IPS-20b (cell line): Measurements from ENCODE around the gene CCDC178.
"Not testable (repeated sequence)": the region's sequence is repeated elsewhere in the genome, so short reads cannot be mapped to it uniquely, and the experiment has no call there.

Experiments used
- H3K27ac ChIP-seq: one replicate; pipeline ENCODE4 v1.5.1; 2013; ENCODE audit warnings: low read length
- H3K27me3 ChIP-seq: 2 replicates; pipeline ENCODE4 v1.6.1; 2013; ENCODE audit warnings: mild to moderate bottlenecking, low read length, inconsistent platforms; ENCODE audit not compliant: insufficient read depth
- H3K36me3 ChIP-seq: 2 replicates; pipeline ENCODE4 v1.6.1; 2013; ENCODE audit warnings: low read depth, mild to moderate bottlenecking, inconsistent platforms, low read length, moderate library complexity; ENCODE audit not compliant: insufficient read depth
- H3K4me1 ChIP-seq: 2 replicates; pipeline ENCODE4 v1.6.1; 2013; ENCODE audit warnings: mild to moderate bottlenecking, control low read depth, inconsistent platforms, low read length, moderate library complexity; ENCODE audit not compliant: insufficient read depth
- H3K4me3 ChIP-seq: 2 replicates; pipeline ENCODE4 v1.5.1; 2013; ENCODE audit warnings: mild to moderate bottlenecking, low read length, inconsistent platforms
- H3K9ac ChIP-seq: 2 replicates; pipeline ENCODE4 v1.6.1; 2013; ENCODE audit warnings: low read depth, mild to moderate bottlenecking, inconsistent platforms, low read length, moderate library complexity
- H3K9me3 ChIP-seq: 2 replicates; pipeline ENCODE4 v1.6.1; 2013; ENCODE audit warnings: mild to moderate bottlenecking, low read depth, low read length, inconsistent platforms; ENCODE audit not compliant: insufficient read depth

Gene CCDC178

DNA sequence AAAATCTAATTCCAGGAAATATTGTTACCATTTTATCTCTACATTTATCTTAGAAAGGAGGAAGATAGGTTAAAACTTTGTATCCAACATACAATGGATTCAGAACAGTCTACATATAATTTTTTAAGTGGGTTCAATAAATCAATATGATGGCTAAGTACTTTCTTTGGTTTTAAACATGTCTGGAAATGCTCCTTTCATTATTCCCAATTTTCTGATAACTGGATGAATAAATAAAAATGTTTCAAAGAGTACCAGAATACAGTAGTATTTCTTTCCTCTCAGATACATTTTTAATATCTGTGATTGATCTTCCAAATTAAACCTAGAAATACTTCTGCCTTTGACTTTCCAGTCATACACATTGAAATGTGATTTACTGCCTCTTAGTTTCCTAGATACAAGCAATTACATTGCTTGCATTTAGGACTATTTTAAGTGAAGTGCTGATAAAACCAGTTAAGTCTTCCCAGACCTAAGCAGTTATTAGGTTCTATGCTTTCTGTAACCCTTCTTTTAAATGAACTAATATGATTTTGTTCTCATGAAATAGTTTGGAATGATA is 283.5 kb downstream of the CCDC178 start:
- H3K36me3 ChIP-seq, result no peaks in the 10 kb centered on the region
- no peak overlapping the region for H3K27ac ChIP-seq
- H3K4me1 ChIP-seq, result no peaks in the 10 kb centered on the region
- no peaks in the 10 kb centered on the region for H3K9me3 ChIP-seq
- no peak overlapping the region for H3K4me3 ChIP-seq
- H3K9ac ChIP-seq, result no peak overlapping the region
- no peaks in the 10 kb centered on the region for H3K27me3 ChIP-seq

DNA sequence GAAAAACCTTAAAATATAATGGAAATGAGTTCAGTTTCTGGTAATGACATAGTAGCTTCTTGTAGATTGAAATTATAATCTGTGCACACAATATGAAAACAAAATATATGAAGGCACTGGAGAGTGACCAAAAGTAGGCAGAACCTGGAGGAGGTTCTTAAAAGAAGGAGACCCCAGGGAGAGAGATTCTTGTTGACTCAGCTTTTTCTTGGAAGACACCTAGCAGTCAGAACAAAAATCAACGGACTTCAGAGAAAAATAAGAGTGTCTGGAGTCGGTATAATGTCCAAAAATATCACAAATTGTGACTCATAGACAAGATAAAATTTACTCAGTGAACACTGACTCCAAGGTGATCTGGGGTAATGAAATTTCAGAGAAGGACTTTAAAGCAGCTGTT is 286.5 kb downstream of the CCDC178 start:
- H3K9ac ChIP-seq, result no peak overlapping the region
- H3K36me3 ChIP-seq, result no peaks in the 10 kb centered on the region
- no peaks in the 10 kb centered on the region for H3K4me1 ChIP-seq
- no peaks in the 10 kb centered on the region for H3K27me3 ChIP-seq
- no peak overlapping the region for H3K4me3 ChIP-seq
- H3K9me3 ChIP-seq, result no peaks in the 10 kb centered on the region
- no peak overlapping the region for H3K27ac ChIP-seq

DNA sequence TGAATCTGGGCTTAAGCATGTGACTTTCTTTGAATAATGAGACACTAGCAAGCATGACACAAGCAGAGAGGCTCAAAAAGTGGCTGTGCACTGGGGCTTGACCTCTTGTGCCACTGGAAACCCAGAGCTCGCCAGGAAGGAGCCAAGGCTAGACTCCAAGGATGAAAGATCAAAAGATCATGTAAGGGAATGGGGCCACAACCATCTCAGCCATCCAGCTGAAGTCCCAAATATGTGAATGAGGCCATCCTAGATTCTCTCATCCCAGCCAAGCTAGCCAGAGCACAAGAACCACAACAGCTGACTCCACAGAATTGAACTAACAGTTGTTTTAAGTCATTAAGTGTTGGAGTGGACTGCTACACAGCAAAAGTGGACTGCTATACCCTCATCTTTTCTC is 288.1 kb downstream of the CCDC178 start:
- H3K4me3 ChIP-seq, result no peak overlapping the region
- no peaks in the 10 kb centered on the region for H3K4me1 ChIP-seq
- H3K9me3 ChIP-seq, result 0 out of 2 replicates have a peak, but pooled peaks cover 3% of the 10 kb centered on the region
- no peak overlapping the region for H3K27ac ChIP-seq
- no peaks in the 10 kb centered on the region for H3K27me3 ChIP-seq
- no peaks in the 10 kb centered on the region for H3K36me3 ChIP-seq
- no peak overlapping the region for H3K9ac ChIP-seq

DNA sequence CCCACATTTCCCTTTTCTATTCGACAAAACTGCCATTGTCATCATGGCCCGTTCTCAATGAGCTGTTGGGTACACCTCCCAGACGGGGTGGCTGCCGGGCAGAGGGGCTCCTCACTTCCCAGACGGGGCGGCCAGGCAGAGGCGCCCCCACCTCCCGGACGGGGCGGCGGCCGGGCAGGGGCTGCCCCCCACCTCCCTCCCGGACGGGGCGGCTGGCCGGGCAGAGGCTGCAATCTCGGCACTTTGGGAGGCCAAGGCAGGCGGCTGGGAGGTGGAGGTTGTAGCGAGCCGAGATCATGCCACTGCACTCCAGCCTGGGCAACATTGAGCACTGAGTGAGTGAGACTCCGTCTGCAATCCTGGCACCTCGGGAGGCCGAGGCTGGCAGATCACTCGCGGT is 292.7 kb downstream of the CCDC178 start:
- not testable (repeated sequence) for H3K27me3 ChIP-seq, H3K4me1 ChIP-seq, H3K9ac ChIP-seq, H3K36me3 ChIP-seq, H3K27ac ChIP-seq, H3K4me3 ChIP-seq, H3K9me3 ChIP-seq

DNA sequence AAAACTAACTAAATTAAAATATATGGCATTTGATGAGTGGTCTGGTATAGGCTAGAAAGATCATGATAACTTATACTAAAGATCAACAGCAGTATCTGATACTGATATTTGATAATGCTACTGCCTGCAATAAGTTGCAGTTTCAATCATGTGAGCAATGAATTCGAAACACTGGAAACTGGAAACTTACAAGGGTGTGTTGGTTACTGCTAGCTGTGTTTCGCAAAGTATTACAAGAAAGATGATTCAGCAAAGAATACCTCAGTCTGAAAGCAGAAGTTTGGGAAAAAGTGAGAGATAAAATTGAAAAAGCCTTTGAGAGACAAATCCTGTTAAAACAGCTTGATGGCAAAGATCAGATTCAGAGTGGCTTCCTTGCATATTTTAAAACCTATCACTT is 294.5 kb downstream of the CCDC178 start:
- Histone ChIP-seq H3K27ac (no peak overlapping the region), H3K4me1 (no peaks in the 10 kb centered on the region), H3K9me3 (peaks cover 7% of the 10 kb centered on the region; the same call in 1 of the 2 replicates), H3K4me3 (no peak overlapping the region), H3K27me3 (no peaks in the 10 kb centered on the region), H3K9ac (no peak overlapping the region), H3K36me3 (no peaks in the 10 kb centered on the region)

DNA sequence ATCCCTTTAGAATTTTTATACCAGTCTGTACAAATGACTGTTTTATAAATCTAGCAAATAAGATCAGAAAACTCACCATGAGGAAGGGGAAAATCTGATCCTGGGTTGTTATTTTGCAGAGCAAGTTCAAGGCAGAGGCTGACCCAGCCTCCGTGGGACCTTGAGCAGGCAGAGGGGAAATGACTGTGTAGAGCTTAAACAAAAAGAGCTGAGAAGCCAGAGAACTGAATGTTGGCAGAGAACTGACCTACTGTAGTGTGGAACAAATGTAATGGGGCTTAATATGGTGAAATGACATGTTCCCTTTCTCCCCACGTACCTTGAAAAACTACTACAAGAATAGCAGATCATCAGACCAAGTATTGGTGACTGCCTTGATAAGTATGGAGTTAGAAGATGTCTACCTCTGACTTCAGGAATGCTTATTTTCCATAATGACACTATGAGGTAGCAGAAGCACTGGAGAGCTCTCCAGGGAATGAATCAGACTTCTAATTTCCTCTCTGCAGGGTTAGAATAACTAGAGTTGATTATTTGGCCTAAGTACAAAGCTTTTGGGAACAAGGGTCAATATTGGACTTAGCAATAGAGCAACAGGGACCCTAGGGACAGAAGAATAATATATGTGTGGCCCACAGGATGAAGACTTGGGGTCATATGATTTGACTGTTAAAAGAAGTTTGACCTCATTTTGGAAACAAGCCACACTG is 304.4 kb downstream of the CCDC178 start:
- no peaks in the 10 kb centered on the region for H3K4me1 ChIP-seq
- H3K27ac ChIP-seq, result no peak overlapping the region
- H3K36me3 ChIP-seq, result no peaks in the 10 kb centered on the region
- H3K9me3 ChIP-seq, result peaks cover 12% of the 10 kb centered on the region; the same call in 1 of the 2 replicates
- no peaks in the 10 kb centered on the region for H3K27me3 ChIP-seq
- H3K4me3 ChIP-seq, result no peak overlapping the region
- H3K9ac ChIP-seq, result no peak overlapping the region

DNA sequence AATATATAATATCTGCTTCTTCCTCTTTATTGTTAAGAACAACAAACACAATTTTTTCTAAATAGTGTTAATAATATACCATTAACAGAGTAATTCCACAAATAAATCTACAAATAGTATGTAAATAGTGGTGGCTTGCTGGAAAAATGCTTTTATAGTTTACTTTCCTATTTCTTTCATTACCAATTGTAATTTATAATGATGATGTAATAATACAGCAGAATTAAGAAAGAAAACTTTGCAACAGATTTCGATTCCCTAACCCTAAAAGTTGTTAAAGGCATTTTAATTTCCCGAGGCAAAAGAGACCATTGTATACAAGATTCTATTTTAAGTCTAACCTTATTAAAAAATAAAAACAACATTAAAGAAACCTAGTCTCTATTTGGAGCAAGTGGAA is 307.9 kb downstream of the CCDC178 start:
- H3K27me3 ChIP-seq, result no peaks in the 10 kb centered on the region
- H3K36me3 ChIP-seq, result no peaks in the 10 kb centered on the region
- no peaks in the 10 kb centered on the region for H3K9me3 ChIP-seq
- no peak overlapping the region for H3K27ac ChIP-seq
- no peak overlapping the region for H3K4me3 ChIP-seq
- H3K9ac ChIP-seq, result no peak overlapping the region
- H3K4me1 ChIP-seq, result no peaks in the 10 kb centered on the region

DNA sequence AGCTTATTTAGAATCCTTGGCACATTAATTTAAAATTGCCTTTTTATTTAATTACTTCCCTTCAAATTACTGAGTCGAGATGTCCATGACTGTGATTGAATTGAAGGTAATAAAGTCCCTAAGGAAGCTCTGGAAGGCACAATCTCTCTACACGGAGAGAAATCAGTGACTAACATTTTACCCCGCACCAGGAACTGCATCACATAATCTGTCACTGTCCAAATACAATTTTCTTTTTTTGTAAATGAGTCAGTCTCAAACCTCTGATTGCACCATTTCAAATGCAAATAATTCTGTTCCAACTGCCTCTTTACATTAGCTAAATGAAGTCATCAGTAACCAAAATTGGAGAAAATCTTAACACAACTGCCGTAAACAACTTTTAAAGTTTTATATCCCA is 311.9 kb downstream of the CCDC178 start:
- no peak overlapping the region for H3K9ac ChIP-seq
- no peaks in the 10 kb centered on the region for H3K9me3 ChIP-seq
- no peaks in the 10 kb centered on the region for H3K4me1 ChIP-seq
- no peak overlapping the region for H3K4me3 ChIP-seq
- no peaks in the 10 kb centered on the region for H3K27me3 ChIP-seq
- no peaks in the 10 kb centered on the region for H3K36me3 ChIP-seq
- H3K27ac ChIP-seq, result no peak overlapping the region

DNA sequence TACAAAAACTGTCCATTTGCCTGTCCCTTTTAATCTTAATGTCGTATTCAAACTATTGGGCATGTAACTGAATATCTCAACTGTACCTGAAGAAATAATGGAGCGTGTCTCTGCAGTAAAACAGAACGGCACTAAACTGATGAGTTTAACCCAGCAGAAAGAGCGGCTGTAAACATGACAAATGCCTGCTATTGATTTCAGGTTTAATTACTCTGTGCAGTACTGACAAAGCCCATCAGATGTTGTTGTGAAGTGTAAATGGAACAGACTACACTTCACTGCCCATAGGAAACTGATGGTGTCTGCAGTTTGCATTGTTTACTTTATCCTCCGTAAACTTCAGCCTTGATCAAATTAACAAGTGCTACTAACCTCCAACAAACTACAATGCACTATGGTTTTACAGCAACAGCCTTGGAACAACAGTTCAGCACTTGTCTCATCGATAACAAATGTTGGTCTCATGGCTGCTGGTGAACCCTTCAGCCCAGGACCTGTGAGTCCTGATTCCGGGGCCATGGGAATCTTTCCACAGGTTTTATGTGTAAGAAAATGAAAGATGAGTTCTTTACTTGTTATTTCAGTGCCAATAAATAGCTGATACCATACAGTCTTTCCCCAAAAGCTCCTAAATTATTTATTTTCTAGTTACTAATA is 316.5 kb downstream of the CCDC178 start:
- H3K27me3 ChIP-seq, result no peaks in the 10 kb centered on the region
- no peak overlapping the region for H3K4me3 ChIP-seq
- no peak overlapping the region for H3K9ac ChIP-seq
- H3K27ac ChIP-seq, result no peak overlapping the region
- H3K36me3 ChIP-seq, result no peaks in the 10 kb centered on the region
- H3K4me1 ChIP-seq, result no peaks in the 10 kb centered on the region
- H3K9me3 ChIP-seq, result no peaks in the 10 kb centered on the region

DNA sequence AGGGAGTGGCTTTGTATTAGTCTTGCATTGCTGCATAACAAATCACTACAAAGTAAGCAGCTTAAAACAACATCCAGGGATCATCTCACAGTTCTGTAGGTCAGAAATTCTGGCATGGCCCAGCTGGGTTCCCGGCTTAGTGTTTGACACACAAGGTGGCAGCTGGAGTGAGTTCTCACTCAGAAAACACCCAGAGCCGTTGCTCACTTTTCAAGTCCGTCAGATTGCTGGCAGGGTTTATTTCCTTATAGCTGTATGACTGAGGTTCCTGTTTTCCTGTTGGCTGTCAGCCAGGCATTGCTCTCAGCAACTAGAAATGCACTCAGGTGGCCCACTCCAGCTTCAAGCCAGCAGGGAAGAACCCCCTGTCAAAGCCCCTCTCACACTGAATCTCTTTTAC is 324.1 kb downstream of the CCDC178 start:
- no peak overlapping the region for H3K27ac ChIP-seq
- no peaks in the 10 kb centered on the region for H3K27me3 ChIP-seq
- no peaks in the 10 kb centered on the region for H3K9me3 ChIP-seq
- H3K4me1 ChIP-seq, result no peaks in the 10 kb centered on the region
- H3K36me3 ChIP-seq, result no peaks in the 10 kb centered on the region
- no peak overlapping the region for H3K9ac ChIP-seq
- no peak overlapping the region for H3K4me3 ChIP-seq

DNA sequence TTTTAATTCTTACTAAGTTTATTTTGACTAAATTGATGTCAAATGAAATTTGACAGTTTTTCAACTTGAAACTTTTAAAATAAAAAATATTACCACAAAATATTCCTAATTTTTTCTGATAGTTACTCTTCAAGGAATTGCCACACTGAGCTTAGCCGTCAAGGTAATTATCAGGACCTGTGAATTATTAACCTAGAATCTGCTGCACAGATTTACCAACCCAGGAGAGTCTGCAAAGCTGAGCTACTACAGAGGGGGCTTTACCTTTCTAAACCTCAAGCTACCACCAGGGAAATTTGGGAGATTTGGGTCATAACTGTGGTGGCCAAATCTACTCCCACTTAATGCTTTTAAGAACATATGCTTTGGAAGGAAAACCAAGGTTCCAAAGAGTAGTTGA is 324.6 kb downstream of the CCDC178 start:
- Histone ChIP-seq H3K27me3 (no peaks in the 10 kb centered on the region), H3K9me3 (no peaks in the 10 kb centered on the region), H3K36me3 (no peaks in the 10 kb centered on the region), H3K9ac (no peak overlapping the region), H3K4me1 (no peaks in the 10 kb centered on the region), H3K27ac (no peak overlapping the region), H3K4me3 (no peak overlapping the region)

DNA sequence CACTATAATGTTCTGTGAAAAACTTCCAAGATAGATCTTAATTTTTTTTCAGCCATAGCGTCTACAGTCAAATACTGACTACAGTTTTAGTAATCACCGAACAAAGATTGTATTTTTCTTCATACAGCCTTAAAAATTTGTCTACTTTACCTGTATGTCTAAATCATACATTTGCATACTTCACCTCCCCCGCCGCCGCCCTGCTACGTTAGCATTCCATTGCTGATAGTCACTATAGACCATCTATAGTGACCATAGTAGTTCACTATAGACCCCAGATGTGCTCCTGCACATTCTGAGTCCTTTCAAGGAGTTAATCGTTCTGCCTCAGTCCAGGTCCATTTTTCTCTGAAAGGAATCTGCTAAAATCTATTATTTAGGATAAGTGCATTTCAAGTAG is 325.0 kb downstream of the CCDC178 start:
- H3K27ac ChIP-seq, result no peak overlapping the region

More for the DNA sequence above, 325.0 kb downstream of the CCDC178 start:
- H3K27me3 ChIP-seq, result no peaks in the 10 kb centered on the region
- no peaks in the 10 kb centered on the region for H3K9me3 ChIP-seq
- no peak overlapping the region for H3K9ac ChIP-seq
- H3K36me3 ChIP-seq, result no peaks in the 10 kb centered on the region
- H3K4me3 ChIP-seq, result no peak overlapping the region
- no peaks in the 10 kb centered on the region for H3K4me1 ChIP-seq
